ENCODE results near the gene IQGAP2.

The IQGAP2 gene

GRCh38 chr5:76479973-76480667 lies 77.0 kb downstream of the IQGAP2 start:
- DNase-seq: peak; percentile 87

DNA sequence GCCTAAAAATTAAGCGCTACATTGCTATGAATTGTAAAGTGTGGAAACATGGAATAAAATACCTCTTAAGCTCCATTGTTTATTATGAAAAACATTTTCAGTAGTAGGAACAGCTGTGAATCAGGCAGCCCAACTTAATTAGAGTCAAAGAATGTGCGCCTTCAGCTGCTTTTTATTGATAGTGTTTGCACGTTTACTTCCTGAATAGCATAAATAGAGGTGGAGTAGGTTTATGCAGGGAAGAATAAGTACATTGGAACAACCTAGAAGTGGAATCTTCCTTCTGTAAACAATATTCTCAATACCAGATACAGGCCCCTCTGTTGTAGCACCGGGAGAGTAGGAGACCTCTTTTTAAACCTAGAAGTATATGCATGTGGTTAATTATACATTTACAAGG lies 79.9 kb downstream of the IQGAP2 start:
- no peak for DNase-seq

- DNase-seq: no peak
These were observed 80.3 kb downstream of the IQGAP2 start for GRCh38 chr5:76483433-76483832.

DNA sequence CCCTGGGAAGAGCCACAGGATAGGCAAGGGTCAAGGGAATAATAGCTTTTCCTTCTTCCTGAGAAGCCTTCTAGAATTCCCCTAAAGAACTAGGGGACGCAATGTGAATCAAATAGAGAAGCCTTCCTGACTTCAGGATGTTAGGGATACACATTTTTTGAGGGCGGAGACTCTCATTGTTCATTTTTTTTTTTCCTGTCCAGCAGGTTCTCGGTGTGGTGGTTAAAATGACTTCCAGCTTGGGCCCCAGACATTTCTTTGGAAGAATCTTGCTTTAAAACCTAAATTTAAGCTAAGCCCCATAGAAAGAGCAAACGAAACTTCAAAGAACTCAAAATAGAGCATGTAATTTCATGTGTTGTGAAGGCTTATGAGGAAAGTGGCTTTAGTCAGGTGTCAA lies 80.8 kb downstream of the IQGAP2 start:
- DNase-seq: no peak

GRCh38 chr5:76485511-76485910 lies 82.4 kb downstream of the IQGAP2 start:
- DNase-seq: no peak

DNA sequence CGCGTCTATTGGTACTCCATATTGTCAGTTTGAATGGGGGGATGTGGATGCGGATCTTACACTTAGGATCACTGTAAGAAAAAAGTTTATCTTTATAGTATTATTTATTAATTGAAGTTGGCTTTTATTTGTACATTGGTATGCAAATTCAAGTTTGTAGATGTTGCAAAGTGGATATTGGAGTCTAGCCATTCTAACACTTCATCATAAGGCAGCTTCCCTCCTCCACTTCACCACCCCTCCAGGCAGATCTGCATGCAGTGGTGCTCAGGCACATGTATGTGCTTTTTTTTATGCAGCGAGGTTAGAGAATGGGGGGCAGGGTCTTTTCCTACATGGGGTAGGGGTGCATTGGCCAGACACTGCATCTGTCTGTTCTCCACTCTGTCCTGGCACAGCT lies 84.3 kb downstream of the IQGAP2 start:
- DNase-seq: no peak

GRCh38 chr5:76487821-76488220 lies 84.7 kb downstream of the IQGAP2 start:
- peak; percentile 49 for DNase-seq

- DNase-seq: no peak
These were observed 85.9 kb downstream of the IQGAP2 start for GRCh38 chr5:76488969-76489368.

DNA sequence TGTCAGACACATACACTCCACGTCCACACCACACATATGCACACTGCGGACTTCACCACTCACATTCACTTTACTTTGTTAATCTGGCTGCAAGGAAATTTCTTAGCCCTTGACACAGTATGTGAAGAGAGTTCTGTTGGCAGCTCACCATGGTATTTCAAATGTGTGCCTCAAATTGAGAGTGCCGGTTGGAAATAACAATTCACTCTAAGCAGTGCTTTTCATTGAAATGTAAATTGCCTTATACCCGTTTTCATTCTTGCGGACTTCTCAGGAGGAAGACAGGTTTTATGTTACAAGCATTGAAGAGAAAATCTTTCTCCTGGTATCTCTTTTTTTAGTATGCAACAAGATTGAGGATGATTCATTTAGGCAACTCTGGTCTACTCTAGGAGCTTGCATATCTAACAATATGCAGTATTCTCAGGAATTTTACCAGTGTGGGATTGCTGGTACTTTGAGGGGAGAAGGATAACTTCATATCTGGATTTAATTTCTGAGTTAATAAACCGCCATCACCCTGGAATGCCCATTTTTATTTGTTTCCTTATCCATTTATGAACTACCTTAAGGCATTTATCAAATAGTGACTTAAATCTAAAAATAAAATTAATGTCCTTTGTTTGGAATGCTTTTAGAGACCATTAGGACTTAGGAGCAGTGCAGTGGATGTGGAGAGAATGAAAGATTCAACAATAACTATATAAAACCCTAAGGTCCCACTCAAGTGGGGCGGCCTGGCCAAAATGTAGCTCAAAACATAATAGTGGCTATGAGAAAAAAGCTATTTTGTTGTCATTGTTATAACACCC lies 87.0 kb downstream of the IQGAP2 start:
- DNase-seq: no peak

- peak; percentile 78 for DNase-seq
These were observed 87.9 kb downstream of the IQGAP2 start for GRCh38 chr5:76490960-76491359.

DNA sequence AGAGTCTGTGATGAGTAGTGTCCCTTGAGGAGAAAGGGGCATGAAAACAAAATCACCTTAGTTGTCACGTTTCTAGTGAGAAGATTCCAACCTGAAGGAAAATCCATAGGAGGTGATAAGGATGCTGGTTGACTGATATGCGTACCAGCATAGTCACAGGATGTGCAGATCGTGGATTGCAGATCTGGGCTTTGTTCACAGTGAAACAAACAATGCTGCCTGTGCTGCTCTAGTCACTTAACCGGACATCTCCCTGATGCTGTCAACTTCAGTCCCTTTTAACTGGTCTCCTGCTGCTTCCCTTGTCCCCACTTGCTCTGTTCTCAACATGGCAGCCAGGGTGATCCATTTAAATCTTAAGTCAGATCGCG lies 89.7 kb downstream of the IQGAP2 start:
- no peak for DNase-seq

- no peak for DNase-seq
These were observed 90.2 kb downstream of the IQGAP2 start for GRCh38 chr5:76493190-76493837.

DNA sequence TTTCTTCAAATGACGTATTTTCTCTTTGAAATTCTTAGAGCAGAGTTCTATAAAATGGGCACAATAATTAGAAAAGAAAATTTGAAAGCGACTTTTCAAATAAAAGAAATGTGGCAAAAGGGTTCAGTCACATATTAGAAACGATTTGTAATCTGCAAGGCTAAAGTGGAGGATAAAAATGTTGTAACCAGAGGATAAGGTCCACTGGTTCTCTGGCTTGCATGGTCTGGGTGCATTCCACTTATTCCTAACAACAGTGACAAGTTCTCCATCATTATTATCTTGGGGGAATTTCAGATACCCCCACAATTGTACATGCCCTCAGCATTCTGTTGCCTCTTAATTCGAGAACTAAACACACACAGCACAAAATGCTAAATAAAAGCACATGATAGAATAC lies 91.1 kb downstream of the IQGAP2 start:
- no peak for DNase-seq

DNA sequence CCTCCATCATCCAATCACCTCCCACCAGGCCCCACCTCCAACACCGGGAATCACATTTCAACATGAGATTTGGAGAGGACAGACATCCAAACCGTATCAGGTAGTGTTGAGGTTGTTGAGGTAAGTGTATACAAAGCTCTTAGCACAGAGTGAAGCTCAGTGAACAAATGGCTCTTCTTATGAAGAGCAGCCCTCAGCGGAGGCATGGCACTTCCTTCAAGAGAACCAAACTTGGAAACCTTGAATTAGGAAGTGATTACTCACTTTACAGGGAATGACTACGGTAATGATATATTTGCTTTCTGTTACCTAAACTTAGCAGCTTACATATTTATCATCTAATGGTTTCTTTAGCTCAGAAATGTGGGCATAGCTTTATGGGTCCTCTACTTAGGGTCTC lies 92.8 kb downstream of the IQGAP2 start:
- DNase-seq: peak; percentile 59

- no peak for DNase-seq
These were observed 94.0 kb downstream of the IQGAP2 start for GRCh38 chr5:76497065-76497460.

DNA sequence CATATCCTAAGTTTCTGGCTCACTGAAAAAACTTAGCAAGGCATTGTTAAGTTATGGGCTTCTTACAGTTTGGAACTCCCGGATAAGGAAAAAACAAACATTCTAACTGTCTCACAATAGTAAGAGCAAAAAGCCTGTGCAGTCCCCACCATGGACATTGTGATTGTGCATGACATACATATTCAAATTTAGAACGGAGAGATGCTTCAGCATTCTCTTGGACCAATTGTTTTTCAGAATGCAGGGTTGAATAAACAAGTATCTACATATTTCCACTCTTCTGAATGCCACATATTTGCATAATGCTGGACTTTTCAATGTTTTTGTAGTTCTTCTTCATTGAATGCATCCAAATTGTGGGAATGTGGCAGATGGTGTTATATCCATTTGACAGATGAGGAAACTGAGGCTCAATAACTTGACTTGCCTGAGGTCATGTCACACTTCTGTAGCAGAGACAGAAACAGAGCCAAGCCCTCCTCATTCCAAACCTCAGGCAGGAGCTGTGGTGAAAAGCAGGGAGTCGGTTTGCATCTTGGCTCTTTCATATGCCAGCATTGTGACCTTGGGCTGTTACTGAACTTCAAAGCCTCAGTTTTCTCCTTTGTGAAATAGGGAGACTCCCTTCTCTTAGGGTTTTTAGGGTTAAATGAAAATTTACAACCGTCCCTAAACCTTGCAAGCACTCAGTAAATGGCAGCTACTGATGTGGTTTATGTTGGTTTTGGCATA lies 95.1 kb downstream of the IQGAP2 start:
- no peak for DNase-seq

- DNase-seq: no peak
These were observed 96.5 kb downstream of the IQGAP2 start for GRCh38 chr5:76499507-76500161.

- DNase-seq: peak; percentile 79
These were observed 97.7 kb downstream of the IQGAP2 start for GRCh38 chr5:76500633-76501393.

DNA sequence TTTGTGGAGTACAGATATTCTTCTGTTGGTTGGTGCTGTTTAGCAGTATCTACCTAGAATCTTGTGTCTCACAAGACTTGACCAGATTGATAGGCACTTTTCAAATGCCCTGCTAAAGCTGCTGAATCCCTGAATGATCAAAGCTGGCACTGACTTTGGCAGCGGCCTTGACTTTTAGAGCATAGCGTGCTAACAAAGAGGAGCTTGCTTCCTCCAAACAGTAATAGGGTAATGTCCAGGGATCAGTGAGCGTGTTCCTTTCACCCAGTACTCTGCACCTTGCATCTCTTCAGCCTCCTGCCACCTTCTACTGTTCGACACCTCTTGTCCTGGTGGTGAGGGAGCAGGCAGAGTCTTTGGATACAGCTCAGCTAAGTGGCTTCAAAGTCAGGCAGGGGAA lies 100.8 kb downstream of the IQGAP2 start:
- DNase-seq: no peak

DNA sequence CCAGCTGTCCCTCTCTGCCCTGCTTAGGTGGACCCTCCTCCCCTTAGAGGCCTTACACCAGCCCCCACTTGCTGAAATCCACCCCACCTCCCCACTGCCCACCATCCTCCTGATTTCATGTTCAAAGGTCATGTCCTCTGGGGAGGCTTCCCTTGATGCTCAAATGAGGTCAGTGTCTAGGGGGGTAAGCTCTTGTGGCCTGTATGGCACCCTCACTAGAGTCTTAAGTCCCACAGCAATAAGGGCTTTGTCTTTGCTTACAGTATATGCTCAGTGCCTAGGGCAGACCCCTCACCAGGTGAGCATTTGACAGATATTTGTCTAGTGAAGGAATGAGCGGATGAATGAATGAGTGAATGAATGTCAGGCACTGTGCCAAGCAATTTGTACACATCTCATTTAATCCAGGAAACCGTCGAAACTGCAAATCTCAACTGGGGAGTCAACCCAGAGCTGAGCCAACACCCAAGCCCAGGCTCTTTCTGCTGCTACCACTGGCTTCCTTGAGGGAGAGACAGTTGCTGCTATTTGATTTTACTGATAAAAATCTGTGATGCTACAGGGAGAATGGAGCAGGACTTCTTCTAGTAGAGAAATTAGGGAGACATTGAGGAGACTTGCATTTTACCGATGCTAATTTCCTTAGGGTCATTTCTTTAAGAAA lies 101.9 kb downstream of the IQGAP2 start:
- no peak for DNase-seq

- DNase-seq: no peak
These were observed 110.4 kb downstream of the IQGAP2 start for GRCh38 chr5:76513476-76513875.
